DMS153 (cell line): ENCODE results near the gene OSBPL2.
A peak's percentile ranks its signal among the peaks of the same experiment; 100 is the strongest.

Experiments
- DNase-seq: peaks from one replicate; lab custom pipeline; 2025; lab: John Stamatoyannopoulos, UW

OSBPL2 gene

GRCh38 chr20:62301773-62302340 is 63.5 kb downstream of the OSBPL2 start:
- DNase-seq: peak; percentile 85

DNA sequence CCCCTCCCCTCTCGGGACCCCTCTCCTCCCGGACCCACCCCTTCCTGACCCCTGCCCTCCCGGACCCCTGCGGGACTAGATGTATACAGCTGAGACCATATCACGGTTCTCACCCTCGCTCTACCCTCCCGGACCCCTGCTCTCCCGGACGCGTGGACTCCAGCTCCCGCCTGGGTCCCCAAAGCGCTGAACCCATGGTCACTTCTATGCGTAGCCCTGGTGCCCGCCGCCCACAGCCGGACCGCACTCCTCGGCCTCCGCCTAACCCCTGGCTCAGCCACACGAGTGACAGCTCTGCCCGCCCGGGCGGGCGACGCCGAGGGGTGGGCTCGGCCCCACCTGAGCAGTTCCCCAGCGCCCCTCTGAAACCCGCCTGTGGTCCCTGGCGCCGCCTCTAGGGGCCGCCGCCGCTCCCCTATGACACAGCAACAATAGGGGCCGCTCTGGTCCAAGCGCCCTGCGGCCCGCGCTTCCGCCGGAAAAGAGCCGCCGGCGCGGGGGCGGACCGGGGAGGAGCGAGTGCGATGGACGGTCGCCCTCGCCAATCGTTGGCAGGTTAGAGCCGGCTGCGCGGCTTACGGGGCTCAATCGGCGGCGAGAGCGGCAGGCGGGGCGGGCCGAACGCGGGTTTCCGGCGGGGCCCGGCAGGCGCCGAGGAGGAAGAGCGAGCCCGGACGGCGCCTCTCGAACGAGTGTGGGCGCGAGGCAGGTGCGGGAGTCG is 64.2 kb downstream of the OSBPL2 start, which contains the start of gene ADRM1:
Gene ADRM1 (plus strand): TSS at position 657 of the 721 bp plus-strand sequence. CDS start 572 bp downstream, outside the sequence.
- DNase-seq: peak; percentile 91

DNA sequence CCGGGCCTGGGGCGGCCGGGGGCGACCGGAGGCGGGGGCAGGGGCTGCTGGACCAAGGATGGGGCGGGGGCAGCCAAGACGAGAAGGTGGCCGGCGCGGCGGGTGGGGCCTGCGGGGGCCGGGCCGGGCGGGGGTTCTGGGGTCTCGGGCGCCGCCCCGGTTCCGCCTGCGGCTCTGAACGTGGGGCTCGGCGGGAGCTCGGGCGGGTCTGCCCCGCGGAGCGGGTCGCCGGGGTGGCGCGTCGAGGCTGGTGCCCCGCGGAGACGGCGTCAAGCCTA is 64.7 kb downstream of the OSBPL2 start:
- no peak for DNase-seq

- DNase-seq: no peak
These were observed 65.3 kb downstream of the OSBPL2 start for GRCh38 chr20:62303340-62304226.

DNA sequence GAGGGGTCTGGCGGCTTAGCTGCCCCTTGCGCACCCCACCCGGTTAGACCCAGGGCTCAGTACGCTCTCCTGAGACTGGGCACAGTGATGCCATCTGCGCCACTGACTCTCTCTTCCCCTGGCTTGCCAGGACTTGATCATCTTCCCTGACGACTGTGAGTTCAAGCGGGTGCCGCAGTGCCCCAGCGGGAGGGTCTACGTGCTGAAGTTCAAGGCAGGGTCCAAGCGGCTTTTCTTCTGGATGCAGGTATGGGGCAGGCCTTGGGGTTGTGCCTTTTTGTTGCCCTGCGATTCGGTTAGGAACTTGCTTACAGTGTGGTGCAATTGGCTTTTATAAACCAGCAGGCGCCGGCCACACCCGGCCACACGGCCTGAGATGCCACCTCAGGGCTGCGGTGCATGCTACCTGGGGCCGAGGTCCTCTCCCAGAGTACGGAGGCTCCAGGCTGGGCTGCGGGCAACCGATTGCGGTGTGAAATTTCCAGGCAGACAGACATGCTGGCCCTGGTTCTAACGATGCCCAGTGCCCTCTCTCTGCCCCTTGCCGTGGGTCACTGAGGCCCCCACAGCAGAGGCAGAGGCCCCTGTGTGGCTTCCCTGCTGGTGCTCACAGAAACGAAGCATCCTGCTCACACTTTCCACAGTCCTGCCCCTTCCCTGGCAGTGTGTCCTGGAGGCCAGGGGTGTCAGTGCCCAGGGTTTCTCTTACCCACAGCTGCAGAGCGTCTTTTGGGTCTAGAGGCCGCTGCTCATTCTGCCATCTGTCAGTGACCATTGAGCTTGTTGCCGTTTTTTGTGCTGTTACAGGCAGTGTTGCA is 66.2 kb downstream of the OSBPL2 start:
- DNase-seq: no peak

GRCh38 chr20:62305149-62305764 is 66.9 kb downstream of the OSBPL2 start:
- no peak for DNase-seq

DNA sequence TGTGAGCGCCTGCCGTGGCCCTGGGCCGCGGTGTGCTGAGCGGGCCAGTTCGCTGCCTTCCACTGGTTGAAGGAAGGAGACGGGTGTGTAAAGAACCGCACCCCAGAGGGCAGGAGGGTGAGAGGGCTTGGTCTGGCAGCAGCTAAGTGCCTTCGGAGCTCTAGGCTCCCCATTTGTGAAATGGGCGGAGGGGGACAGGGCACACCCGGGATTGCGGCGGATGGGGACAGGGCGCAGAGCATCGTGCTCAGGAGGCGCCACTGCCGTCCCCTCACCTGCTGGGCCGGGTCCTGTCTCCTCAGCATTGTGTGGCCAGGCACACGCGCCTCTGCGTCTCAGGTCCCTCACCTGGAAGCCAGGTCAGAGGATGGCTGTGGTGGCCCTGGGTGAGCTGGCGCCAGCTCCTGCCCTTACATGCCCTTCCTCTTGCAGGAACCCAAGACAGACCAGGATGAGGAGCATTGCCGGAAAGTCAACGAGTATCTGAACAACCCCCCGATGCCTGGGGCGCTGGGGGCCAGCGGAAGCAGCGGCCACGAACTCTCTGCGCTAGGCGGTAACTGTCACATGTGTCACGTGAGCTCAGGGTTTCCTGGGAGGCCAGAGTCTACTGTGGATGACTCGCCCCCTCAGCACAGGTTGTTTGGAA is 67.6 kb downstream of the OSBPL2 start:
- DNase-seq: no peak

GRCh38 chr20:62306414-62307187 is 68.3 kb downstream of the OSBPL2 start:
- no peak for DNase-seq

- DNase-seq: no peak
These were observed 69.1 kb downstream of the OSBPL2 start for GRCh38 chr20:62307226-62308101.

DNA sequence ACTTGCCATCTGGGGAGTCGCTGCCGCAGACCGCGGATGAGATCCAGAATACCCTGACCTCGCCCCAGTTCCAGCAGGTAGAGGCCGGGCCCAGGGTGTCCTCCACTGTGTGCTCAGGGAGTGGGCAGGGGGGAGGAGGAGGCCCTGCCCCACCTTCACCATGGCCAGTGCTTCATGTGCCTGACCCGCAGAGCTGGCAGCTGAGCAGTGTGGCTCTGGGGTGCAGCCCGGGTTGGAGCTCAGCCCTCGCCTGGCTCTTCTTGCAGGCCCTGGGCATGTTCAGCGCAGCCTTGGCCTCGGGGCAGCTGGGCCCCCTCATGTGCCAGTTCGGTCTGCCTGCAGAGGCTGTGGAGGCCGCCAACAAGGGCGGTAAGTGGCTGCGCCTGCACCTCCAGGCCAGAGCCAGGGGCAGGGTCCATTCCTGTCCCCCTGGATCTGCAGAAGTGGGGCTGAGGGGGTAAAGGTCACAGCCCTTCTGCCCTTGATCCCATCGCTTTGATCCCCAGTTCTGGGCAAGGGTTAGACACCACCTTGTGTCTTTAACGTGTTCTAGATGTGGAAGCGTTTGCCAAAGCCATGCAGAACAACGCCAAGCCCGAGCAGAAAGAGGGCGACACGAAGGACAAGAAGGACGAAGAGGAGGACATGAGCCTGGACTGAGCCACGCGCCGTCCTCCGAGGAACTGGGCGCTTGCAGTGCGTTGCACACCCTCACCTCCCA is 69.9 kb downstream of the OSBPL2 start:
- DNase-seq: no peak

GRCh38 chr20:62309198-62309944 is 71.0 kb downstream of the OSBPL2 start:
- DNase-seq: no peak

- DNase-seq: no peak
These were observed 71.8 kb downstream of the OSBPL2 start for GRCh38 chr20:62309947-62310756.

DNA sequence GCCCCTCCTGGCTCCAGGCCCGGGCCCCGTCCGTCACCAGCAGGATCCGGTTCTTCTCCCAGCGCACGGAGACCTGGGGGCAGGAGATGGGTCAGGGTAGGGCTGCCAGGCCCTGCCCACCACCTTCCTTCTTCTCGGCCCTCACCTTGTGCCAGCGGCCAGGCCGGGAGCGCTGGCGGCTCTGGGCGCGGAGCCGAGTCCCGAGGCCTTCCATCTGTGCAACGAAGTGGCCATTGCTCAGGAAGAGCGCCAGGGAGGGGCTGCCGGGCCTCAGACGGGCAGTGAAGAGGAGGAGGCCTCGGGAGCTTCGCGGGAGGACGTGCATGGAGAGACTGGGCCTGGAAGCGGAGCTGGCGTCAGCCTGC is 72.4 kb downstream of the OSBPL2 start:
- no peak for DNase-seq

GRCh38 chr20:62311150-62311549 is 72.8 kb downstream of the OSBPL2 start:
- DNase-seq: no peak

DNA sequence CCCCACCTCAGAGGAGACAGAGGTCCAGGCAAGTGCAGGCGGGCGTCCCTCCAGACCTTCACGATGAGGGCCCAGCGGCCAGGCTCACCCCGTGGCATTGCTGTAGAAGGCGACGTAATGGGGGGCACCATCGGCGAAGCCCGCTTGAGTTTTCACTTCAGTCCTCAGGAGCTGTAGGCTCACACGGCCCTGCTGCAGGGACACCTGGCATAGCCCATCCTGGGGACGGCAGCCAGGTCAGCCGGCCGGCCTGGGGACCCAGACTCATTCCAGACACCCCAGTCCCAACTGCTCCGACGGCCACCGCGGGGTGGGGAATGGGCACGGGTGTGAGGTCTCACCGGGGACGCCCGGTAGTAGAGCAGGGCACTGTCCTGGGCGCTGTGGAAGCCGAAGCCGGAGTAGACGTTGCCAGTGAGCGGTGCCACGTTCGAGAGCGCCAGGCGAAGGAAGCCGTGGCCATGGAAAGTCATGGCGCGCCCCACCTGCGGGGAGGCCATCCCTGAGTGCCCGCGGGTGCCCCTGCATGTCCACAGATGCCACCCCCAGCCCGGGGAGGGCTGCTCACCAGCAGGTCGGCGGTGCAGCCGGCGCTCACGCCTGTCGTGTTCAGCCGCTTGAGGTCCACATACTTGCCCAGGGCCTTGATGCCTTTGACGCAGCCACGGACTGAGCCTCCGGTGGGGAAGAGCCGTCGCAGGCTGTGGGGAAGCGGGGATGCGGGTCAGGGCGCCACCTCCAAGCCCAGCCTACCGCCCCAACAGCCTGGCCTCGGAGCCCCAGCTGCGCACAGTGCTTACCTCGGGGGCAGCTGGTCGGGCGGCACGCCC is 73.7 kb downstream of the OSBPL2 start:
- no peak for DNase-seq

- no peak for DNase-seq
These were observed 74.3 kb downstream of the OSBPL2 start for GRCh38 chr20:62312662-62312977.
